H9 (cell line): ENCODE measurements around the gene PIN1. TPM values are rescaled to one million over a fixed set of nuclear protein-coding genes. Genes with fewer than 3 reads are reported as not detected.

Experiments used
- DNase-seq: peaks from one replicate; pipeline ENCODE4 v3.0.0-alpha.2; 2017
- H2AFZ ChIP-seq: one replicate; pipeline ENCODE4 v1.6.1; 2013; ENCODE audit warnings: mild to moderate bottlenecking, low read length, control low read depth, moderate library complexity
- H2AK5ac ChIP-seq: 2 replicates; pipeline ENCODE4 v1.6.1; 2013; ENCODE audit warnings: low read length, control low read depth, mixed read lengths; ENCODE audit not compliant: insufficient read length
- H2BK120ac ChIP-seq: one replicate; pipeline ENCODE4 v1.6.1; 2013; ENCODE audit warnings: low read depth, mild to moderate bottlenecking, low read length, control low read depth, inconsistent platforms; ENCODE audit not compliant: poor library complexity, severe bottlenecking
- H2BK12ac ChIP-seq: 2 replicates; pipeline ENCODE4 v1.6.1; 2013; ENCODE audit warnings: low read length, control low read depth, mixed read lengths, low read depth; ENCODE audit not compliant: insufficient read length
- H2BK15ac ChIP-seq: 2 replicates; pipeline ENCODE4 v1.6.1; 2013; ENCODE audit warnings: low read depth, low read length, control low read depth
- H2BK20ac ChIP-seq: one replicate; pipeline ENCODE4 v1.6.1; 2013; ENCODE audit warnings: low read depth, mild to moderate bottlenecking, low read length, control low read depth, inconsistent platforms; ENCODE audit not compliant: poor library complexity, severe bottlenecking
- H2BK5ac ChIP-seq: 2 replicates; pipeline ENCODE4 v1.6.1; 2013; ENCODE audit warnings: low read length, control low read depth, mixed read lengths; ENCODE audit not compliant: insufficient read length
- H3K14ac ChIP-seq: 2 replicates; pipeline ENCODE4 v1.6.1; 2013; ENCODE audit warnings: low read length, control low read depth; ENCODE audit not compliant: insufficient read depth
- H3K18ac ChIP-seq: 2 replicates; pipeline ENCODE4 v1.6.1; 2013; ENCODE audit warnings: low read depth, mild to moderate bottlenecking, mixed read lengths, low read length, control low read depth; ENCODE audit not compliant: insufficient read length
- H3K23ac ChIP-seq: 2 replicates; pipeline ENCODE4 v1.6.1; 2013; ENCODE audit warnings: low read length, control low read depth, mixed read lengths, low read depth; ENCODE audit not compliant: insufficient read length
- H3K23me2 ChIP-seq: 2 replicates; pipeline ENCODE4 v1.6.1; 2013; ENCODE audit warnings: low read depth, mild to moderate bottlenecking, mixed read lengths, low read length, control low read depth; ENCODE audit not compliant: insufficient read length, poor library complexity, severe bottlenecking
- H3K27ac ChIP-seq: 2 replicates; pipeline ENCODE4 v1.5.1; 2013; ENCODE audit warnings: low read length, control low read depth, mixed read lengths, low read depth; ENCODE audit not compliant: insufficient read length
- H3K27me3 ChIP-seq: 2 replicates; pipeline ENCODE4 v1.6.1; 2013; ENCODE audit warnings: low read length, control low read depth, inconsistent platforms; ENCODE audit not compliant: insufficient read depth
- H3K4ac ChIP-seq: 2 replicates; pipeline ENCODE4 v1.6.1; 2013; ENCODE audit warnings: low read depth, mild to moderate bottlenecking, control low read depth, inconsistent platforms, low read length, moderate library complexity
- H3K4me1 ChIP-seq: 2 replicates; pipeline ENCODE4 v1.6.1; 2013; ENCODE audit warnings: low read length, control low read depth, inconsistent platforms; ENCODE audit not compliant: insufficient read depth
- H3K4me2 ChIP-seq: 2 replicates; pipeline ENCODE4 v1.6.1; 2013; ENCODE audit warnings: low read length, control low read depth, mixed read lengths; ENCODE audit not compliant: insufficient read length, insufficient read depth
- H3K56ac ChIP-seq: 2 replicates; pipeline ENCODE4 v1.6.1; 2013; ENCODE audit warnings: low read depth, mild to moderate bottlenecking, mixed read lengths, low read length, control low read depth; ENCODE audit not compliant: insufficient read length
- H3K79me1 ChIP-seq: 2 replicates; pipeline ENCODE4 v1.6.1; 2013; ENCODE audit warnings: low read depth, mild to moderate bottlenecking, moderate library complexity, low read length, control low read depth, inconsistent platforms; ENCODE audit not compliant: insufficient read depth, poor library complexity, severe bottlenecking
- H3K79me2 ChIP-seq: 2 replicates; pipeline ENCODE4 v1.6.1; 2013; ENCODE audit warnings: low read length, control low read depth, inconsistent platforms; ENCODE audit not compliant: insufficient read depth
- H3K9ac ChIP-seq: 2 replicates; pipeline ENCODE4 v1.6.1; 2013; ENCODE audit warnings: low read length, control low read depth, mixed read lengths; ENCODE audit not compliant: insufficient read length; ENCODE audit errors: extremely low read depth
- H3K9me3 ChIP-seq: one replicate; pipeline ENCODE4 v1.6.1; 2013; ENCODE audit warnings: low read depth, low read length, inconsistent platforms; ENCODE audit not compliant: control insufficient read depth
- H3T11ph ChIP-seq: one replicate; pipeline ENCODE4 v1.6.1; 2013; ENCODE audit warnings: mild to moderate bottlenecking, low read length, control low read depth, inconsistent platforms
- H4K20me1 ChIP-seq: one replicate; pipeline ENCODE4 v1.6.1; 2013; ENCODE audit not compliant: control insufficient read depth, insufficient read length, insufficient read depth
- H4K5ac ChIP-seq: 2 replicates; pipeline ENCODE4 v1.6.1; 2013; ENCODE audit warnings: low read depth, mild to moderate bottlenecking, mixed read lengths, low read length, control low read depth; ENCODE audit not compliant: insufficient read length
- H4K8ac ChIP-seq: replicated peaks from 2 replicates; pipeline ENCODE4 v1.6.1; 2013; ENCODE audit warnings: low read length, control low read depth, mixed read lengths, low read depth; ENCODE audit not compliant: insufficient read length
- H4K91ac ChIP-seq: 2 replicates; pipeline ENCODE4 v1.6.1; 2013; ENCODE audit warnings: low read depth, mild to moderate bottlenecking, moderate library complexity, mixed read lengths, low read length, control low read depth; ENCODE audit not compliant: insufficient read length
- H3K27ac Mint-ChIP-seq, 3 experiments: 2 replicates in 2 of 3; 3 replicates in 1 of 3; pipeline ENCODE4 v1.8.0; 2020 to 2021; ENCODE audit warnings: mixed read lengths in 3 of 3, mild to moderate bottlenecking in 1 of 3, moderate library complexity in 1 of 3
- H3K27me3 Mint-ChIP-seq: 2 replicates; pipeline ENCODE4 v1.8.0; 2021; ENCODE audit warnings: low read depth, mild to moderate bottlenecking, moderate library complexity, mixed read lengths
- H3K36me3 Mint-ChIP-seq, 3 experiments: 2 replicates in 2 of 3; 3 replicates in 1 of 3; pipeline ENCODE4 v1.8.0; 2020 to 2021; ENCODE audit warnings: low read depth in 3 of 3, mixed read lengths in 3 of 3; ENCODE audit not compliant: insufficient read depth in 1 of 3
- H3K4me1 Mint-ChIP-seq, 2 experiments: 2 replicates each; pipeline ENCODE4 v1.8.0; 2020; ENCODE audit warnings: mixed read lengths in 2 of 2
- H3K4me3 Mint-ChIP-seq, 2 experiments: 2 replicates in 1 of 2; 3 replicates in 1 of 2; pipeline ENCODE4 v1.8.0; 2020 to 2021; ENCODE audit warnings: mild to moderate bottlenecking in 2 of 2, mixed read lengths in 2 of 2, moderate library complexity in 1 of 2
- H3K9me3 Mint-ChIP-seq, 2 experiments: 2 replicates in 1 of 2; 3 replicates in 1 of 2; pipeline ENCODE4 v1.8.0; 2020; ENCODE audit warnings: mild to moderate bottlenecking in 2 of 2, mixed read lengths in 2 of 2, moderate library complexity in 1 of 2
- WGBS: extraction: QIAGEN DNeasy Blood & Tissue Kit; methylation state at CpG from one replicate; pipeline ENCODE4 v1.1.7; 2013; ENCODE audit warnings: missing lambda C conversion rate, low lambda C conversion rate, mixed read lengths; ENCODE audit not compliant: insufficient read length; ENCODE audit errors: extremely low coverage; 5-methylcytosine and 5-hydroxymethylcytosine counted together
- total RNA-seq: library from RNA; stranded (reverse); gene quantifications from 2 replicates; pipeline ENCODE4 v1.2.1, GENCODE V29; 2021
- TF ChIP-seq, protein P1 (sequence below): fragments of 200-600 bp; sonication (generic); conservative IDR thresholded peaks from 3 replicates; pipeline ENCODE4 v1.8.0; 2021; ENCODE audit warnings: antibody characterized with exemption, mild to moderate bottlenecking

Gene PIN1
- total RNA-seq, 1 experiment from 2014 or later = 110 TPM

DNA sequence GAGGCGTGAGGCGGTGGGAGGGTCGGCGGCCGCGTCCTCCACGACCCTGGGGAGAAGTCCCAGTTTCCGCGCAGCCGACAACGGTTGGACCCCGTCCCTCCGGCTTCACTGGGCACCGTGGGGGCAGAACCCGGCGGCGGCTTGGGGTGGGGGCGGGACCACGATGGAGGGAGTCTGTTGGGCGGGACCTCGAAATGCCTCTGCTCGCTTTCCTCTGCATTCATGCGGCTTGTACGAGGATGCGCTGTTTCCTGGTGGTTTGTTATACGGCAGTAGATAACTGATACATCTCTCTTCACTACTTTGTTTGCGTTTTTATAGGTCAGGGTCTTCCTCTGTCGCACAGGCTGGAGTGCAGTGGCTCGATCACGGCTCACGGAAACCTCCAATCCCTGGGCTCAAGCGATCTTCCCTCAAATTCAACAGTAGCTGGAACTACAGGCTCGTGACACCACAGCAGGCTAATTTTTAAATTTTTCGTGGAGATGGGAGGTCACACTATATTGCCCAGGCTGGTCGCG lies 42.0 kb upstream of the PIN1 start:
- H3K4me1 Mint-ChIP-seq = peaks cover 29 to 37% of the 10 kb centered on the region in 2 experiments
- no peak overlapping the region for H3T11ph ChIP-seq
- H3K56ac ChIP-seq = no peak overlapping the region
- no peak overlapping the region for H4K5ac ChIP-seq
- H3K27me3 Mint-ChIP-seq = no peaks in the 10 kb centered on the region; the same call in 1 of the 2 replicates
- H2BK15ac ChIP-seq = no peak overlapping the region
- no peak overlapping the region for H3K27ac ChIP-seq
- H3K9me3 ChIP-seq = no peaks in the 10 kb centered on the region
- H3K4me2 ChIP-seq = peak overlapping the region; percentile 39
- no peak overlapping the region for H3K23ac ChIP-seq
- no peaks in the 10 kb centered on the region for H3K79me2 ChIP-seq
- no peaks in the 10 kb centered on the region; the same call in 1 of the 2 replicates for H3K4me1 ChIP-seq
- peak overlapping the region; percentile 78 to 89 for H3K4me3 Mint-ChIP-seq
- H3K27me3 ChIP-seq = no peaks in the 10 kb centered on the region
- peaks cover 4 to 8% (median 7%) of the 10 kb centered on the region in 3 experiments; a peak in 6 of 7 replicates for H3K36me3 Mint-ChIP-seq
- peak overlapping the region; percentile 31 to 94 (median 92); a peak in 6 of 7 replicates for H3K27ac Mint-ChIP-seq
- H4K20me1 ChIP-seq = no peaks in the 10 kb centered on the region
- WGBS = no CpG with 5 or more reads among the region's 36 CpGs
- no peak overlapping the region for H2BK5ac ChIP-seq
- H3K9ac ChIP-seq = peak overlapping the region; percentile 20
- H2AK5ac ChIP-seq = no peak overlapping the region
- H3K14ac ChIP-seq = peak overlapping the region; percentile 48; the same call in 1 of the 2 replicates
- H2BK120ac ChIP-seq = no peak overlapping the region
- no peak overlapping the region for H2BK20ac ChIP-seq
- peak overlapping the region; percentile 16 for H3K18ac ChIP-seq
- no peaks in the 10 kb centered on the region for H3K9me3 Mint-ChIP-seq
- H2AFZ ChIP-seq = no peak overlapping the region
- H3K79me1 ChIP-seq = no peaks in the 10 kb centered on the region
- TF ChIP-seq, protein P1, sequence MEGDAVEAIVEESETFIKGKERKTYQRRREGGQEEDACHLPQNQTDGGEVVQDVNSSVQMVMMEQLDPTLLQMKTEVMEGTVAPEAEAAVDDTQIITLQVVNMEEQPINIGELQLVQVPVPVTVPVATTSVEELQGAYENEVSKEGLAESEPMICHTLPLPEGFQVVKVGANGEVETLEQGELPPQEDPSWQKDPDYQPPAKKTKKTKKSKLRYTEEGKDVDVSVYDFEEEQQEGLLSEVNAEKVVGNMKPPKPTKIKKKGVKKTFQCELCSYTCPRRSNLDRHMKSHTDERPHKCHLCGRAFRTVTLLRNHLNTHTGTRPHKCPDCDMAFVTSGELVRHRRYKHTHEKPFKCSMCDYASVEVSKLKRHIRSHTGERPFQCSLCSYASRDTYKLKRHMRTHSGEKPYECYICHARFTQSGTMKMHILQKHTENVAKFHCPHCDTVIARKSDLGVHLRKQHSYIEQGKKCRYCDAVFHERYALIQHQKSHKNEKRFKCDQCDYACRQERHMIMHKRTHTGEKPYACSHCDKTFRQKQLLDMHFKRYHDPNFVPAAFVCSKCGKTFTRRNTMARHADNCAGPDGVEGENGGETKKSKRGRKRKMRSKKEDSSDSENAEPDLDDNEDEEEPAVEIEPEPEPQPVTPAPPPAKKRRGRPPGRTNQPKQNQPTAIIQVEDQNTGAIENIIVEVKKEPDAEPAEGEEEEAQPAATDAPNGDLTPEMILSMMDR = no peak
- no peaks in the 10 kb centered on the region for H3K23me2 ChIP-seq
- no peak for DNase-seq
- no peak overlapping the region for H2BK12ac ChIP-seq
- no peak overlapping the region for H4K91ac ChIP-seq
- H3K4ac ChIP-seq = no peak overlapping the region; the same call in 1 of the 2 replicates
- no peak overlapping the region for H4K8ac ChIP-seq
